PC-9 (cell line): Measurements from ENCODE around the gene PCDHGB1.
"Not testable (repeated sequence)": the region's sequence is repeated elsewhere in the genome, so short reads cannot be mapped to it uniquely, and the experiment has no call there.

ENCODE experiments used
- EZH2 ChIP-seq: fragments of 200-600 bp; sonication (generic); IDR thresholded peaks from 2 replicates; pipeline ENCODE4 v1.8.0; 2017; ENCODE audit warnings: antibody characterized with exemption, low read depth
- TF ChIP-seq, protein P1 (sequence below): fragments of 200-600 bp; sonication (generic); conservative IDR thresholded peaks from 2 replicates; pipeline ENCODE4 v1.6.1; 2017; ENCODE audit warnings: mixed run types, antibody characterized with exemption, mild to moderate bottlenecking, moderate library complexity

DNA sequence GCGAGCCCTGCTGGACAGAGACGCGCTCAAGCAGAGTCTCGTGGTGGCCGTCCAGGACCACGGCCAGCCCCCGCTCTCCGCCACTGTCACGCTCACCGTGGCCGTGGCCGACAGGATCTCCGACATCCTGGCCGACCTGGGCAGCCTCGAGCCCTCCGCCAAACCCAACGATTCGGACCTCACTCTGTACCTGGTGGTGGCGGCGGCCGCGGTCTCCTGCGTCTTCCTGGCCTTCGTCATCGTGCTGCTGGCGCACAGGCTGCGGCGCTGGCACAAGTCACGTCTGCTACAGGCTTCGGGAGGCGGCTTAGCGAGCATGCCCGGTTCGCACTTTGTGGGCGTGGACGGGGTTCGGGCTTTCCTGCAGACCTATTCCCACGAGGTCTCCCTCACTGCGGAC is 17.3 kb upstream of the PCDHGB1 start:
- TF ChIP-seq, protein P1, sequence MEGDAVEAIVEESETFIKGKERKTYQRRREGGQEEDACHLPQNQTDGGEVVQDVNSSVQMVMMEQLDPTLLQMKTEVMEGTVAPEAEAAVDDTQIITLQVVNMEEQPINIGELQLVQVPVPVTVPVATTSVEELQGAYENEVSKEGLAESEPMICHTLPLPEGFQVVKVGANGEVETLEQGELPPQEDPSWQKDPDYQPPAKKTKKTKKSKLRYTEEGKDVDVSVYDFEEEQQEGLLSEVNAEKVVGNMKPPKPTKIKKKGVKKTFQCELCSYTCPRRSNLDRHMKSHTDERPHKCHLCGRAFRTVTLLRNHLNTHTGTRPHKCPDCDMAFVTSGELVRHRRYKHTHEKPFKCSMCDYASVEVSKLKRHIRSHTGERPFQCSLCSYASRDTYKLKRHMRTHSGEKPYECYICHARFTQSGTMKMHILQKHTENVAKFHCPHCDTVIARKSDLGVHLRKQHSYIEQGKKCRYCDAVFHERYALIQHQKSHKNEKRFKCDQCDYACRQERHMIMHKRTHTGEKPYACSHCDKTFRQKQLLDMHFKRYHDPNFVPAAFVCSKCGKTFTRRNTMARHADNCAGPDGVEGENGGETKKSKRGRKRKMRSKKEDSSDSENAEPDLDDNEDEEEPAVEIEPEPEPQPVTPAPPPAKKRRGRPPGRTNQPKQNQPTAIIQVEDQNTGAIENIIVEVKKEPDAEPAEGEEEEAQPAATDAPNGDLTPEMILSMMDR, result not testable (repeated sequence)
- not testable (repeated sequence) for TF ChIP-seq EZH2
